Subcutaneous abdominal adipose tissue (tissue), 5 donors: ENCODE results near the gene DYSF.
A peak's percentile ranks its signal among the peaks of the same experiment; 100 is the strongest.
"Not testable (repeated sequence)": the region's sequence is repeated elsewhere in the genome, so short reads cannot be mapped to it uniquely, and the experiment has no call there.

Source experiments
- H3K27ac ChIP-seq: one replicate; pipeline ENCODE4 v1.7.0; 2013; ENCODE audit warnings: low read depth, mild to moderate bottlenecking, inconsistent platforms, low read length, moderate library complexity
- H3K27me3 ChIP-seq, 5 donors: one replicate each; pipeline ENCODE4 v1.7.0; 2013; ENCODE audit warnings: low read length in 5 of 5, inconsistent platforms in 1 of 5; ENCODE audit not compliant: control insufficient read depth in 5 of 5, insufficient read depth in 4 of 5
- H3K36me3 ChIP-seq, 5 donors: one replicate each; pipeline ENCODE4 v1.7.0; 2013; ENCODE audit warnings: low read length in 5 of 5; ENCODE audit not compliant: control insufficient read depth in 5 of 5, insufficient read depth in 5 of 5
- H3K4me1 ChIP-seq, 5 donors: one replicate each; pipeline ENCODE4 v1.7.0; 2013; ENCODE audit warnings: low read length in 5 of 5, mild to moderate bottlenecking in 3 of 5, moderate library complexity in 1 of 5; ENCODE audit not compliant: control insufficient read depth in 5 of 5, insufficient read depth in 5 of 5
- H3K4me3 ChIP-seq, 5 donors: one replicate each; pipeline ENCODE4 v1.7.0; 2013; ENCODE audit warnings: low read length in 5 of 5, low read depth in 1 of 5
- H3K9ac ChIP-seq, 5 donors: one replicate each; pipeline ENCODE4 v1.7.0; 2013; ENCODE audit warnings: low read length in 5 of 5, mild to moderate bottlenecking in 4 of 5, moderate library complexity in 3 of 5
- H3K9me3 ChIP-seq, 5 donors: one replicate each; pipeline ENCODE4 v1.7.0; 2013; ENCODE audit warnings: low read length in 5 of 5; ENCODE audit not compliant: control insufficient read depth in 5 of 5
- donor health status: healthy.
- donor health status: healthy.
- donor health status: healthy.
- donor health status: healthy.
- donor health status: healthy.

DYSF gene

DNA sequence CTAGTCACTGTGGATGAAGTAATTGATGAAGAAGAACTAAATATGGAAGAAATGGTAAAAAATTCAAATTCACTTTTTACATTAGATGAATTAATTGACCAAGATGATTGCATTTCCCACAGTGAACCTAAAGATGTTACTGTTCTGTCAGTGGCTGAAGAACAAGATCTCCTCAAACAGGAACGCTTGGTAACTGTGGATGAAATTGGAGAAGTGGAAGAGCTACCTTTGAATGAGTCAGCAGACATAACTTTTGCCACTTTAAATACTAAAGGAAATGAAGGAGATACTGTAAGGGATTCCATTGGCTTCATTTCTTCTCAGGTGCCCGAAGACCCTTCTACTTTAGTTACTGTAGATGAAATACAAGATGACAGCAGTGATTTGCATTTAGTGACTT is 26.6 kb upstream of the DYSF start:
- Histone ChIP-seq H3K9ac (no peak overlapping the region), H3K9me3 (no peaks in the 10 kb centered on the region), H3K36me3 (peaks cover 48 to 65% (median 57%) of the 10 kb centered on the region in 5 donors), H3K27me3 (no peaks in the 10 kb centered on the region), H3K4me1 (peaks cover 0 to 10% (median 0%) of the 10 kb centered on the region in 5 donors), H3K4me3 (no peak overlapping the region), H3K27ac (no peak overlapping the region)

DNA sequence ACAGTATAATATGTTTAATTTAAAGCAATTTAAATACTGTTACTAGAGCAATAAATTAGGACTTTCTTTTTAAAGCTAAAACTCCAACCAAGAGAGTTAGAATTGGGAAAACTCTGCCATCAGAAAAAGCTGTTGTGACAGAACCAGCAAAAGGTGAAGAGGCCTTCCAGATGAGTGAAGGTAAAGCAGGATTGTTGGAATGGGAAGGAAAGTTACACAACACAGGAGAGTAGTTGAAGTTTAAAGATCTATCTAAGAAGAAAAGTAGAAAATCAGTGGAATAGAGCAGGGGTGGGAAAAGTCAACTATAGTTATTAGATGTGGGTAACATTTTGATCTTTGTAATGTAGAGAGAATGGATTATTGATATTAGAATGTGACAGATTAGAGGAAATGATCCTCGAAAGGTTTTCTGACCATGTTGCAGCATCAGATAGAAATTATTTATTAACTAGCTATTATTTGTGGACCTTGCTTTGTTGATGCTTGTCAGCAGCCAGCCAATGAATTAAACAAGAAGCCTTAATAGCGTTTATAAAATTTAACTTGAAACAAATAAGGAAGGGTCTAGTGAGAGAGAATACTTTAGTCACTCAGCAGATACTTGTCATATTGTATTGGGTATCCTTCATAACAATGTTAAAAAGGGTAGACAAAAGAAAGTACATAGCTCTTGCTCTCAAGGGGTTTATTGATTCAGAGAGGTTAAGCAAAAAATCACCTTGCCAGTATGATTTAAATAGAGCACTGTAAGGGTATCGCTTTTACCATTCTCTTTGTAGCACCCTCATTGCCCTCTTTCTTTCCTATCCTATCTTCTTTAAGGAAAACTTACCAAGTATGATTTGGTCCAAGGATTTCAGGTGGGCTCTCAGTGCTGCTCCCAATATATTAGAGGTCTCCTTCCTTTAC is 24.6 kb upstream of the DYSF start:
- Histone ChIP-seq H3K4me1 (peaks cover 0 to 2% (median 0%) of the 10 kb centered on the region in 5 donors), H3K9me3 (no peaks in the 10 kb centered on the region), H3K27me3 (no peaks in the 10 kb centered on the region), H3K36me3 (peaks cover 59 to 68% (median 65%) of the 10 kb centered on the region in 5 donors), H3K27ac (no peak overlapping the region), H3K4me3 (no peak overlapping the region), H3K9ac (no peak overlapping the region)

DNA sequence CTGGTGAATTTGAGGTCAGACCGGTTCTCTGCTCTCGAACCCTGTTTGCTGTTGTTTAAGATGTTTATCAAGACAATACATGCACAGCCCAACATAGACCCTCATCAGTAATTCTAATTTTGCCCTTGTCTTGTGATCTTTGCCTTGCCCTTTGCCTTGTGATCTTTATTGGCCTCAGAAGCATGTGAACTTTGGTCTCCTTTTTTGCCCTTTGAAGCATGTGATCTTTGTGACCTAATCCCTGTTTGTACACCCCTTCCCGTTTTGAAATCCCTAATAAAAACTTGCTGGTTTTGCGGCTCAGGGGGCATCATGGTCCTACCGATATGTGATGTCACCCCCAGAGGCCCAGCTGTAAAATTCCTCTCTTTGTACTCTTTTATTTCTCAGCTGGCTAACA is 8.2 kb upstream of the DYSF start:
- H3K9me3 ChIP-seq, H3K27me3 ChIP-seq, H3K4me3 ChIP-seq, H3K27ac ChIP-seq, H3K4me1 ChIP-seq, H3K9ac ChIP-seq: not testable (repeated sequence)
- peaks cover 0 to 21% (median 10%) of the 10 kb centered on the region in 5 donors for H3K36me3 ChIP-seq

DNA sequence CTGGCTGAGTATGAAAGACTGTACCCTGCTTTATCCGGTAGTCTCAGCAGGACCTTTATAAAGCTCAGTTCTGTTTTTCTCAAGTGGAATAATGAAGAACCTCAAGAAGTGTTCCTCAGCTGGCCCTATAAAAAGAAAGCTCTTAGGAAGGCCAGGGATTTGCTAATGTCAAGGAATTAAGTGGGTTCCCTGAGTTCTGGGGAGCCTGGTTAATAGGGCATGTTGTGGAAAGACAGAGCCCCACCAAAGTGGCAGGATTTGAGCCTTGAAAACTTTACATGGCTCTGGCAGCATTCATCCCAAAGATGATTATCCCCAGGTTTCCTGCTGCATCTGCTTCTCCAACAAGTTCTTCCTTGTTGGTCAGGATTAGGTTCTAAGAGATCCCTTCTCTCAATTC is 6.9 kb upstream of the DYSF start:
- Histone ChIP-seq H3K27me3 (no peaks in the 10 kb centered on the region), H3K9me3 (no peaks in the 10 kb centered on the region), H3K4me1 (peaks cover 0 to 1% (median 0%) of the 10 kb centered on the region in 5 donors), H3K9ac (no peak overlapping the region), H3K36me3 (peaks cover 0 to 15% (median 7%) of the 10 kb centered on the region in 5 donors), H3K4me3 (no peak overlapping the region), H3K27ac (no peak overlapping the region)

DNA sequence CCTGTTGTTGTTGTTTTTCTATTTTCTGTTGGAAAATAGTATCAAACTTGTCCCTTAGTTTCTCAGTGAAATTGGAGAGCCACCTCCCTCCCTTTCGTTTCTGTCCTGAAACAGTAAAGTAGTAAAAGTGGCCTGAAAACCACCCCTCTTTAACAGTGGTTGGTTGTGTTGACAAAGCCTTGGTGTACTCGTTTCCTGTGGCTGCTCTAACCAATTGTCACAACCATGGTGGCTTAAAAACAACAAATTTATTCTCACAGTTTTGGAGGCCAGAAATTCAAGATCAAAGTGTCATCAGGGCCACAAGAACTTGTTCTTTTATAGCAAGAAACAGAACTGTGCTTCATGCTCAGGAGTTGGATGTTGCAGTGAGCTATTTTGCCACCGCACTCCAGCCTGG is 4.0 kb upstream of the DYSF start:
- H3K27ac ChIP-seq, result no peak overlapping the region
- no peaks in the 10 kb centered on the region for H3K9me3 ChIP-seq
- H3K4me1 ChIP-seq, result peaks cover 1 to 21% (median 13%) of the 10 kb centered on the region in 5 donors
- H3K27me3 ChIP-seq, result peaks cover under 1 to 9% (median 3%) of the 10 kb centered on the region in 5 donors
- H3K9ac ChIP-seq, result no peak overlapping the region
- no peaks in the 10 kb centered on the region for H3K36me3 ChIP-seq
- H3K4me3 ChIP-seq, result no peak overlapping the region

DNA sequence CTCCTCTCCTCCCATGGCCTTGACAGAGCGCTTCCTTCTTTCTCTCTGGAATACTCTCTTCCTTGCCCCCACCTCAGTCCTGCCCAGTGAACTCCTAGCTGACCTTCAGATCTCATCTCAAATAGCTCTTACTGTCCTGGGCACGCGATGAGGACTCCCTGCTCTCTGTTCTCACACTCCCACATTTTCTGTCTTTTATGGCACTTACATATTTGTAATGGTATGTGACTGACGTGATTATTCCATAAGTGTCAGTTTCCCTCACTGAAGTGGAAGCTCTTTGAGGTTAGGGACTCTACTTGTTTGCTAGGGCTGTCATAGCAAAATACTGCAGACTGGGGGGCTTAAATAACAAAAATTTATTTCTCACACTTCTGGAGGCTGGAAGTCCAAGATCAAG is 1.7 kb upstream of the DYSF start:
- Histone ChIP-seq H3K4me1 (peaks cover 1 to 41% (median 23%) of the 10 kb centered on the region in 5 donors), H3K4me3 (no peak overlapping the region), H3K9ac (no peak overlapping the region), H3K36me3 (no peaks in the 10 kb centered on the region), H3K27ac (no peak overlapping the region), H3K9me3 (no peaks in the 10 kb centered on the region), H3K27me3 (peaks cover 10 to 20% (median 15%) of the 10 kb centered on the region in 5 donors)

DNA sequence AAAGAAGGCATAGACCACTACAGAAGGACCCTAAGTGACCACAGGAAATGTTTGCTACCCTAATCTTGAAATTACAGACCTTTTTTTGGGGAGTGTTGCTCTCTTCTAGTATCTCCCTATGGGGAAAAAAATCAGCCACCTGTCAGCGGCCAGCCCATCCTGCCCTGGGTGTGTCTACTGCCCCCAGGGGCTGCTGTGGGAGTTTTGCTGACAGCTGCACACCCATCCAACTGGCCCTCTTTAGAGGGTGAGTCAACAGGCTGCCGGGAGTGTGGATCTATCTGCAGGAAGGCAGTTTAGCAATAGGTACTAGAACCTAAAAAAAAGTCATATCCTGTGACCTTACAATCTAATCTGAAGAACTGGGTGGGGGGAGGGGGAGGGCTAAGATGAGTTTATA is 796 bp upstream of the DYSF start:
- H3K27me3 ChIP-seq, result peaks cover 10 to 20% (median 15%) of the 10 kb centered on the region in 5 donors
- no peak overlapping the region for H3K4me3 ChIP-seq
- H3K9me3 ChIP-seq, result no peaks in the 10 kb centered on the region
- H3K36me3 ChIP-seq, result no peaks in the 10 kb centered on the region
- peaks cover 1 to 41% (median 23%) of the 10 kb centered on the region in 5 donors for H3K4me1 ChIP-seq
- no peak overlapping the region for H3K27ac ChIP-seq
- H3K9ac ChIP-seq, result no peak overlapping the region

DNA sequence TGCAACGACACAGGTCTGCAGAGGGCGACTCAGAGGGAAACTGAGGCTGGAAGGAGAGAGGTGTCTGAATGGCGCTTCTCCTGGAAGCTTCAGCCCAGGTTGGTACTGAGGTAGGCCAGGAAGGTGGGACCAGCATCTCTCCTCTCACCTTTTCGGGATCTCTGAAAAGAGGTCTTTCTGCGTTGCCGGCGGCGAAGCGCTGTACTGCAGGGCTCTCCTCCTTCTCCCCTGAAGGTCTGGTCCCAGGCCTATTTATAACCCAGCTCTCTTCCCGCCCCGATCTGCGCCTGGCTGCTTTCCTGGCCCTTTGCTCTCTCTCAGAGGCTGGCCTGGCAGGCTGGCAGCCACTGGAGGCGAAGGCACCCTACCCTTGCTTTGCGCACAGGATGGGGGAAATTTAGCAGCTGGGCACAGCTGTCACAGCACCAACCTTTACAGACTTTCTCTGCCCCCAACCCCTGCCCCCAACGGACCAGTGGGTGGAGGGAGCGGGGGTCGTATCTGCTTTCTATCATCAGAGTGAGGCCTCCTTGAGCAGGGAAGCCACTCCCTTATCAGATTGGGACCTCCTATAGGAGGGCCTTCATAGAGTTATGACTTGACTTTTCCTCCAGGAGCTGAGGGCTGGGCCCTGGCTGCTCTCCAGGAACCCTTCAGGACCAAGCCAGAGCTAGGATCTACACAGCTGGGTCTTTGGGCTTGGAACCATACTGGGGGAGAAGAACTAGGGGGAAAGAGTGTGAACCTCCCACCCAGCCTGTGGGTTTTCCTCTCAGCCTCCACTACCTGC is 1.1 kb downstream of the DYSF start:
- Histone ChIP-seq H3K27ac (no peak overlapping the region), H3K36me3 (no peaks in the 10 kb centered on the region), H3K27me3 (peaks cover 10 to 20% (median 15%) of the 10 kb centered on the region in 5 donors), H3K4me3 (peak overlapping the region; percentile 56 to 68 (median 60)), H3K4me1 (peaks cover 1 to 53% (median 23%) of the 10 kb centered on the region in 5 donors), H3K9ac (no peak overlapping the region), H3K9me3 (no peaks in the 10 kb centered on the region)

DNA sequence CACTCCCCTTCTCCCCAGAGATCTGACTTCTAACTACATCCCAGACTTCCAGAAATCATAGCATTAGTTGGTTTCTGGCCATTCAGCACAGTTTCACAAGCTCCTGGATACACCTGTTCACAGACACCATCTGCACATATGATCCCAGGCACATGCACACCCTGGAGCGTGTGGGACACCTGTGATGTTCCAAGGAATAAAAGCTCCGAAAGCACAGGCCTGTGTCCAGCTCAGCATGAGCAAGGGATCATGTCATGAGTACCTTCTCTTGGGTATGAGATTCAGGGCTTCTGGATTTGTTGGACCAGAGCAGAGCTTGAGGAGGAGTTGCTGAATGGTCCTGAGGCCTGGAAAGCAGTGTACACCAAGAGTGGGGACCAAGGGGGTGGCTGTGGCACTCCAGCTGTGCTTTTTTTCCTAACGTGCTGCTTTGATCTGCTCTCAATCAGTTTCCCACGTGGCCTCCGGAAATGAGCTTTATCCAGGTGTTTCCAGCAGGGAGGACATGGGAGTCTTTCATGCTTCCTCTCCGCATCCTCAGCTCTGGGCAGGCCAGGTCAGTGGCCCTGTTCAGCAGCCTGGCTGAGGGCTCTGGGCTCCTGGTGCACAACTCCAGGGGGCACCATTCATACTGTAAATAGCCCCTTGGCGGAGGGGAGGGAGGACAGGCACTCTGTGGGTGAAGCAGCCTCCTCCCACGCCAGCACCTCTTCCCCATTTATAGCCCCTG is 1.8 kb downstream of the DYSF start:
- H3K9me3 ChIP-seq, result no peaks in the 10 kb centered on the region
- H3K9ac ChIP-seq, result no peak overlapping the region
- no peak overlapping the region for H3K27ac ChIP-seq
- H3K36me3 ChIP-seq, result no peaks in the 10 kb centered on the region
- H3K27me3 ChIP-seq, result peaks cover 10 to 20% (median 15%) of the 10 kb centered on the region in 5 donors
- H3K4me3 ChIP-seq, result peak overlapping the region in 1 of 5 donors; percentile 61
- peaks cover 3 to 60% (median 26%) of the 10 kb centered on the region in 5 donors for H3K4me1 ChIP-seq
